ENCODE results near the gene SEC24A. TPM values are rescaled to one million over a fixed set of nuclear protein-coding genes. Genes with fewer than 3 reads are reported as not detected.

SEC24A gene
- total RNA-seq, 1 experiment from 2014 or later: 30.4 TPM

GRCh38 chr5:134777366-134777765 is 128.8 kb downstream of the SEC24A start:
- Histone ChIP-seq H3K4ac (ENCODE audit: low read depth, low read length) (no peak overlapping the region), H2BK20ac (ENCODE audit: low read depth, low read length, poor library complexity, severe bottlenecking) (no peak overlapping the region), H2BK15ac (ENCODE audit: low read depth, low read length) (no peak overlapping the region), H4K5ac (ENCODE audit: insufficient read length, low read depth, low read length) (no peak overlapping the region), H2AK5ac (ENCODE audit: insufficient read length, low read length) (no peak overlapping the region), H4K8ac (replicated peaks; ENCODE audit: insufficient read length, low read depth, low read length) (no peak overlapping the region), H3K56ac (ENCODE audit: insufficient read length, low read depth, low read length) (no peak overlapping the region), H3K9me3 (ENCODE audit: control insufficient read depth, low read depth, low read length) (no peaks in the 10 kb centered on the region), H3K4me1 (ENCODE audit: insufficient read depth, low read length) (no peaks in the 10 kb centered on the region), H2BK120ac (ENCODE audit: low read depth, low read length, poor library complexity, severe bottlenecking) (no peak overlapping the region), H4K91ac (ENCODE audit: insufficient read length, low read depth, low read length) (no peak overlapping the region), H3K23ac (ENCODE audit: insufficient read length, low read depth, low read length) (no peak overlapping the region), H3K27ac (ENCODE audit: insufficient read length, low read depth, low read length) (no peak overlapping the region), H2AFZ (ENCODE audit: low read length) (no peak overlapping the region), H3K14ac (ENCODE audit: insufficient read depth, low read length) (no peak overlapping the region), H3K79me2 (ENCODE audit: insufficient read depth, low read length) (no peaks in the 10 kb centered on the region), H2BK12ac (ENCODE audit: insufficient read length, low read depth, low read length) (no peak overlapping the region), H3K9ac (ENCODE audit: extremely low read depth, insufficient read length, low read length) (no peak overlapping the region), H2BK5ac (ENCODE audit: insufficient read length, low read length) (no peak overlapping the region), H3K18ac (ENCODE audit: insufficient read length, low read depth, low read length) (no peak overlapping the region), H3K27me3 (ENCODE audit: insufficient read depth, low read length) (no peaks in the 10 kb centered on the region), H3T11ph (ENCODE audit: low read length) (no peak overlapping the region), H3K4me2 (ENCODE audit: insufficient read depth, insufficient read length, low read length) (no peak overlapping the region), H3K79me1 (ENCODE audit: insufficient read depth, low read depth, low read length, poor library complexity, severe bottlenecking) (peaks cover 3% of the 10 kb centered on the region), H4K20me1 (ENCODE audit: control insufficient read depth, insufficient read depth, insufficient read length) (no peaks in the 10 kb centered on the region), H3K23me2 (ENCODE audit: insufficient read length, low read depth, low read length, poor library complexity, severe bottlenecking) (no peaks in the 10 kb centered on the region)
- H3K27ac Mint-ChIP-seq: peak overlapping the region in 1 of 3 experiments; percentile 14; a peak in 1 of 7 replicates
- H3K9me3 Mint-ChIP-seq: no peaks in the 10 kb centered on the region
- WGBS (ENCODE audit: extremely low coverage, insufficient read length, low lambda C conversion rate): no CpG with 5 or more reads among the region's 2 CpGs
- TF ChIP-seq CTCF (conservative IDR thresholded peaks at IDR 0.05): no peak
- DNase-seq: no peak
- no peaks in the 10 kb centered on the region for H3K27me3 Mint-ChIP-seq (ENCODE audit: low read depth)
- no peaks in the 10 kb centered on the region for H3K4me1 Mint-ChIP-seq
- peaks cover 56 to 84% (median 76%) of the 10 kb centered on the region in 3 experiments for H3K36me3 Mint-ChIP-seq (ENCODE audit: insufficient read depth in 1 of 3, low read depth in 3 of 3)
- H3K4me3 Mint-ChIP-seq: no peak overlapping the region

Other genes starting within 250 kb of the SEC24A start
- gene CDKN2AIPNL, start 236.9 kb upstream of the SEC24A start, total RNA-seq (2021): 60.0 and 60.3 TPM in 2 replicates
- gene JADE2, start 123.1 kb upstream of the SEC24A start, total RNA-seq (2021): 99.7 and 101 TPM in 2 replicates
- 29.2 and 34.3 TPM in 2 replicates for gene SAR1B, start 16.0 kb upstream of the SEC24A start, total RNA-seq (2021)
- gene CAMLG, start 89.8 kb downstream of the SEC24A start, total RNA-seq (2021): 33.1 and 34.5 TPM in 2 replicates
- 90.3 and 93.8 TPM in 2 replicates for gene DDX46, start 110.0 kb downstream of the SEC24A start, total RNA-seq (2021)
- gene C5orf24, start 197.2 kb downstream of the SEC24A start, total RNA-seq (2021): 22.5 and 22.6 TPM in 2 replicates
- gene TXNDC15, start 225.6 kb downstream of the SEC24A start, total RNA-seq (2021): 31.3 and 31.7 TPM in 2 replicates